ENCODE results near the gene CENPF. TPM values are rescaled to one million over a fixed set of nuclear protein-coding genes. Genes with fewer than 3 reads are reported as not detected.

CENPF gene
- total and polyA plus RNA-seq, 2 of the 13 experiments (the other 11 are each of a cell fraction or from before 2014, with no cell fraction given) = 14.7 to 84.9 TPM

- TF ChIP-seq FUBP1 (CRISPR knock-in tag; IDR thresholded peaks at IDR 0.05; ENCODE audit: borderline replicate concordance) (no peak), YEATS2 (CRISPR knock-in tag; IDR thresholded peaks at IDR 0.05; ENCODE audit: borderline replicate concordance) (peak; percentile 47; the same call in 1 of the 2 replicates), SMARCE1 (IDR thresholded peaks at IDR 0.05; ENCODE audit: borderline replicate concordance) (peak; percentile 88; the same call in 1 of the 2 replicates), ZNF709 (CRISPR knock-in tag; IDR thresholded peaks at IDR 0.05) (no peak), FIP1L1 (IDR thresholded peaks at IDR 0.05; ENCODE audit: borderline replicate concordance, insufficient read depth, low read depth, low read length) (no peak), ZNF18 (CRISPR knock-in tag; IDR thresholded peaks at IDR 0.05; ENCODE audit: insufficient replicate concordance) (no peak), WIZ (CRISPR knock-in tag; IDR thresholded peaks at IDR 0.05) (0 out of 2 replicates have a peak, but pooled peaks have one; percentile 45), TFDP2 (CRISPR knock-in tag; IDR thresholded peaks at IDR 0.05) (no peak), KAT2B (IDR thresholded peaks at IDR 0.05; ENCODE audit: borderline replicate concordance, low read depth, low read length) (no peak), TGIF2 (CRISPR knock-in tag; IDR thresholded peaks at IDR 0.05) (no peak), ATF1 (CRISPR knock-in tag; IDR thresholded peaks at IDR 0.05) (0 out of 2 replicates have a peak, but pooled peaks have one; percentile 13), SUZ12 (IDR thresholded peaks at IDR 0.05; ENCODE audit: low read depth, low read length) (no peak), KDM6A (CRISPR knock-in tag; IDR thresholded peaks at IDR 0.05; ENCODE audit: low read depth) (peak; percentile 78; the same call in 1 of the 2 replicates), ZNF629 (CRISPR knock-in tag; conservative IDR thresholded peaks at IDR 0.05) (0 out of 2 replicates have a peak, but pooled peaks have one; percentile 45), LCORL (IDR thresholded peaks at IDR 0.05) (no peak), LCORL (CRISPR knock-in tag; IDR thresholded peaks at IDR 0.05) (peak; percentile 91), CBX1 (IDR thresholded peaks at IDR 0.05; ENCODE audit: low read depth) (peak; percentile 59), BHLHE40 (IDR thresholded peaks at IDR 0.05; ENCODE audit: low read length) (no peak)
- TF ChIP-seq, protein P1, sequence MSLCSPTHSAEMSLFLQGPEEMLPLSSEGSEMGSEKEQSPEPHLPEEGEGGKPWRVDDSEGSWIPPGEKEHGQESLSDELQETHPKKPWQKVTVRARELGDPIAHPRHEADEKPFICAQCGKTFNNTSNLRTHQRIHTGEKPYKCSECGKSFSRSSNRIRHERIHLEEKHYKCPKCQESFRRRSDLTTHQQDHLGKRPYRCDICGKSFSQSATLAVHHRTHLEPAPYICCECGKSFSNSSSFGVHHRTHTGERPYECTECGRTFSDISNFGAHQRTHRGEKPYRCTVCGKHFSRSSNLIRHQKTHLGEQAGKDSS (CRISPR knock-in tag; IDR thresholded peaks at IDR 0.05; ENCODE audit: borderline replicate concordance, low read depth) = peak; percentile 47; the same call in 1 of the 2 replicates
- TF ChIP-seq, protein P2, sequence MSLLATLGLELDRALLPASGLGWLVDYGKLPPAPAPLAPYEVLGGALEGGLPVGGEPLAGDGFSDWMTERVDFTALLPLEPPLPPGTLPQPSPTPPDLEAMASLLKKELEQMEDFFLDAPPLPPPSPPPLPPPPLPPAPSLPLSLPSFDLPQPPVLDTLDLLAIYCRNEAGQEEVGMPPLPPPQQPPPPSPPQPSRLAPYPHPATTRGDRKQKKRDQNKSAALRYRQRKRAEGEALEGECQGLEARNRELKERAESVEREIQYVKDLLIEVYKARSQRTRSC (CRISPR knock-in tag; IDR thresholded peaks at IDR 0.05; ENCODE audit: low read depth) = no peak
- TF ChIP-seq, protein P3, sequence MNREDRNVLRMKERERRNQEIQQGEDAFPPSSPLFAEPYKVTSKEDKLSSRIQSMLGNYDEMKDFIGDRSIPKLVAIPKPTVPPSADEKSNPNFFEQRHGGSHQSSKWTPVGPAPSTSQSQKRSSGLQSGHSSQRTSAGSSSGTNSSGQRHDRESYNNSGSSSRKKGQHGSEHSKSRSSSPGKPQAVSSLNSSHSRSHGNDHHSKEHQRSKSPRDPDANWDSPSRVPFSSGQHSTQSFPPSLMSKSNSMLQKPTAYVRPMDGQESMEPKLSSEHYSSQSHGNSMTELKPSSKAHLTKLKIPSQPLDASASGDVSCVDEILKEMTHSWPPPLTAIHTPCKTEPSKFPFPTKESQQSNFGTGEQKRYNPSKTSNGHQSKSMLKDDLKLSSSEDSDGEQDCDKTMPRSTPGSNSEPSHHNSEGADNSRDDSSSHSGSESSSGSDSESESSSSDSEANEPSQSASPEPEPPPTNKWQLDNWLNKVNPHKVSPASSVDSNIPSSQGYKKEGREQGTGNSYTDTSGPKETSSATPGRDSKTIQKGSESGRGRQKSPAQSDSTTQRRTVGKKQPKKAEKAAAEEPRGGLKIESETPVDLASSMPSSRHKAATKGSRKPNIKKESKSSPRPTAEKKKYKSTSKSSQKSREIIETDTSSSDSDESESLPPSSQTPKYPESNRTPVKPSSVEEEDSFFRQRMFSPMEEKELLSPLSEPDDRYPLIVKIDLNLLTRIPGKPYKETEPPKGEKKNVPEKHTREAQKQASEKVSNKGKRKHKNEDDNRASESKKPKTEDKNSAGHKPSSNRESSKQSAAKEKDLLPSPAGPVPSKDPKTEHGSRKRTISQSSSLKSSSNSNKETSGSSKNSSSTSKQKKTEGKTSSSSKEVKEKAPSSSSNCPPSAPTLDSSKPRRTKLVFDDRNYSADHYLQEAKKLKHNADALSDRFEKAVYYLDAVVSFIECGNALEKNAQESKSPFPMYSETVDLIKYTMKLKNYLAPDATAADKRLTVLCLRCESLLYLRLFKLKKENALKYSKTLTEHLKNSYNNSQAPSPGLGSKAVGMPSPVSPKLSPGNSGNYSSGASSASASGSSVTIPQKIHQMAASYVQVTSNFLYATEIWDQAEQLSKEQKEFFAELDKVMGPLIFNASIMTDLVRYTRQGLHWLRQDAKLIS (CRISPR knock-in tag; IDR thresholded peaks at IDR 0.05) = no peak
Observed at GRCh38 chr1:214678386-214678785, 75.4 kb downstream of the CENPF start (continued).
